ENCODE measurements around the gene RCOR1. TPM values are rescaled to one million over a fixed set of nuclear protein-coding genes. Genes with fewer than 3 reads are reported as not detected.

The RCOR1 gene
- polyA plus RNA-seq, 1 experiment = 16.7 TPM

DNA sequence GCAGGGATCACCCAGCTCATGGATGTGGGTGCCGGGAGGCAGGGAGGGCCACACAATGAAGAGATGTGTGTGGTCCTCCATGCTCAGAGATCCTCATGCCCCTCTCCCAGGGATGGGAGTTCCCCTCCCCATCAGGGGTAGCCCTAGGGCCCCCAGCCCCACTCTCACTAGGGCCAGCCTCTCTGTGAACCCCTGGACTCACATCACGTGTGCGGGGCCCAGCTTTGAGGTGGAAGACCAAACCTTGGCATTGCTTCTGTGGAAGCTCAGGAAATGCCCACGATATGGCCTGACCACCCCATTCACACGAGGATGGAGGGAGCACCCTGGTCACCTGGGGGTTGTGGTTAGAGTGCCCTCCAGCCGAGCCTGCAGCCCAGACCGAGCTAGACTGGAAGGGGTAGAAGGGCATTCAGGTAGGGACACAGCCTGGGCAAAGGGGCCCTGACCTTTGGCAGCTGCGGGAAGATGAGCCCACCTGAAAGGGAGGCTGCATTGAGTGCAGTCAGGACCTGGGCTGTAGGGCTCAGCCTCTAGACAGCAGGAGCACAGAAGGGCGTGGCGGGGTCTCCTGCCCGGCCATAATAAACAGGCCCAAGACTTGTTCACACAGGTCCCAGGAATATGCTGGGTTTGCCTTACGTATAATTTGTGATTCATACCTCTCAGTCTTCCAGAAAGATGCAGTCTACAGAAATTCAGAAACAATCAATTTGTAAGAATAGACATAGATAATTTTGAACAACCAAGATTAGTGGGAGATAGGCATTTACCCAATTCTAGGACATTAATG is 34.8 kb upstream of the RCOR1 start:
- ChIA-PET CTCF (no interaction called here), POLR2A (no interaction called here)
- H3K27me3 ChIP-seq (ENCODE audit: control insufficient read depth, insufficient read depth, low read length) = no peaks in the 10 kb centered on the region
- no peak overlapping the region for H3K27ac ChIP-seq (ENCODE audit: low read depth, low read length)
- no peaks in the 10 kb centered on the region for H3K9me3 ChIP-seq (ENCODE audit: control insufficient read depth, insufficient read depth, low read length)
- no peak overlapping the region for H3K4me3 ChIP-seq (ENCODE audit: low read depth, low read length)
- TF ChIP-seq, protein P1, sequence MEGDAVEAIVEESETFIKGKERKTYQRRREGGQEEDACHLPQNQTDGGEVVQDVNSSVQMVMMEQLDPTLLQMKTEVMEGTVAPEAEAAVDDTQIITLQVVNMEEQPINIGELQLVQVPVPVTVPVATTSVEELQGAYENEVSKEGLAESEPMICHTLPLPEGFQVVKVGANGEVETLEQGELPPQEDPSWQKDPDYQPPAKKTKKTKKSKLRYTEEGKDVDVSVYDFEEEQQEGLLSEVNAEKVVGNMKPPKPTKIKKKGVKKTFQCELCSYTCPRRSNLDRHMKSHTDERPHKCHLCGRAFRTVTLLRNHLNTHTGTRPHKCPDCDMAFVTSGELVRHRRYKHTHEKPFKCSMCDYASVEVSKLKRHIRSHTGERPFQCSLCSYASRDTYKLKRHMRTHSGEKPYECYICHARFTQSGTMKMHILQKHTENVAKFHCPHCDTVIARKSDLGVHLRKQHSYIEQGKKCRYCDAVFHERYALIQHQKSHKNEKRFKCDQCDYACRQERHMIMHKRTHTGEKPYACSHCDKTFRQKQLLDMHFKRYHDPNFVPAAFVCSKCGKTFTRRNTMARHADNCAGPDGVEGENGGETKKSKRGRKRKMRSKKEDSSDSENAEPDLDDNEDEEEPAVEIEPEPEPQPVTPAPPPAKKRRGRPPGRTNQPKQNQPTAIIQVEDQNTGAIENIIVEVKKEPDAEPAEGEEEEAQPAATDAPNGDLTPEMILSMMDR (IDR thresholded peaks at IDR 0.05; ENCODE audit: low read depth, low read length) = no peak
- no peak for DNase-seq (ENCODE audit: low read depth, low spot score)

DNA sequence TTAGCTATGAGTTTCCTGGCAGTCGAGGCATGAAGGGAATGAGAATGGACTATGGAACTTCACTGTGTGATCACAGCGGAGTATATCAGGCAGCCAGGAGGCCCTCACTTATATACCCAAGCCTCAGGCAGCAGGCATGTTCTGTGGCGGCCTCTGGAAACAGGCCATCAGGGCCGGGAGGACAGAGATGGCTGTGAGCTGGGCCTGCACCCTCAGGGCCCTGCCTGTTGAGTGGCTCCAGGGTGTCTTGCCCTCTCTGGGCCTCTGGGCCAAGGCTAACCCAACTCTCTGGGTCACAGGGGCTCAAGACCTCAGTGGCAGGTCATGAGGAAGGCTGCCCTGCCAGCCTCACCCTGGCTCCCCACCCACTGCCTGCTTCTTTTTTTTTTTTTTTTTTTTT is 33.9 kb upstream of the RCOR1 start:
- CTCF ChIA-PET = no interaction called here
- POLR2A ChIA-PET = no interaction called here
- DNase-seq (ENCODE audit: low read depth, low spot score) = no peak
- Histone ChIP-seq H3K27me3 (ENCODE audit: control insufficient read depth, insufficient read depth, low read length) (no peaks in the 10 kb centered on the region), H3K27ac (ENCODE audit: low read depth, low read length) (no peak overlapping the region), H3K4me3 (ENCODE audit: low read depth, low read length) (no peak overlapping the region), H3K9me3 (ENCODE audit: control insufficient read depth, insufficient read depth, low read length) (peaks cover 4% of the 10 kb centered on the region; the same call in 1 of the 2 replicates)
- TF ChIP-seq, protein P1 (IDR thresholded peaks at IDR 0.05; ENCODE audit: low read depth, low read length) = no peak

DNA sequence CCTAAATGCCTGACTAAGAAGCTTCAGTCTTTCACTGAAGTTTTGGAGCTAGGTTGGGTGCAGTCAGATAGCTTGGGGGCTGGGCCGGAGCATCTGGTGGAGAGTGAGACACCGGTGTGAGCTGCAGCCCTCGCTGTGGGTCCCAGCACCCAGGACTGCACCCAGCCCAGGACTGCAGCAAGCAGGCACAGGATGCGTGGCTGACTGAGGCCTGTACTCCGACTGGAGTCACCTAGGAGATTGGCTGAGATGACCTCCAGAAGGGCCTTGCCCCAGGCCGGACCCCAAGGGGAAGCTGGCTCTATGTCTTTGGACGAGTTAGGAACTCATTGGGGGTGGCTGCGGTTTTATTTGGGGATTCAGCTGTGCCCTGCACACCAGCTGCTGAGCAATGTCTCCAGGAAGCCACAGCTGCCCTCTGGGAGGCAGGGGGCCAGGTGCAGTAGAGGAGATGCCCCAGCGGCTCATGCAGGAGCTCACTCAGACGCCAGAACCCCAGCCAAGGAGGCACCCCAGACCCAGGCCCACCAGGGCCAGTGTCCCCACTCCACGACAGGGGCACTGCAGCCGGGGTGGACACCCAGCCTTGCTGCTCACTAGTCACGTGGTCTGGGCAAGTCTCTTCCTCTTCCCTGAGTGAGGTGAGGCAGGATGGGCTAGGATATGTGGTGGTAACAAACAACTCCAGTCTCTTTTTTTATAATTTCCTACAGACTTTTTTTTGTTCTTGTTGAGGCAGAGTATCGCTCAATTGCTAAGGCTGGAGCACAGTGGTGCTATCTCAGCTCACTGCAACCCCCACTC is 31.8 kb upstream of the RCOR1 start:
- Histone ChIP-seq H3K9me3 (ENCODE audit: control insufficient read depth, insufficient read depth, low read length) (peaks cover 6% of the 10 kb centered on the region; the same call in 1 of the 2 replicates), H3K4me3 (ENCODE audit: low read depth, low read length) (no peak overlapping the region), H3K27me3 (ENCODE audit: control insufficient read depth, insufficient read depth, low read length) (peaks cover 2% of the 10 kb centered on the region), H3K27ac (ENCODE audit: low read depth, low read length) (no peak overlapping the region)
- ChIA-PET POLR2A (interaction anchor here (0.9 kb wide), 1 partner anchor 31 kb away, joined by 3 read pairs; no protein-coding TSS in a partner anchor), CTCF (no interaction called here)
- no peak for DNase-seq (ENCODE audit: low read depth, low spot score)
- TF ChIP-seq, protein P1 (IDR thresholded peaks at IDR 0.05; ENCODE audit: low read depth, low read length) = no peak

DNA sequence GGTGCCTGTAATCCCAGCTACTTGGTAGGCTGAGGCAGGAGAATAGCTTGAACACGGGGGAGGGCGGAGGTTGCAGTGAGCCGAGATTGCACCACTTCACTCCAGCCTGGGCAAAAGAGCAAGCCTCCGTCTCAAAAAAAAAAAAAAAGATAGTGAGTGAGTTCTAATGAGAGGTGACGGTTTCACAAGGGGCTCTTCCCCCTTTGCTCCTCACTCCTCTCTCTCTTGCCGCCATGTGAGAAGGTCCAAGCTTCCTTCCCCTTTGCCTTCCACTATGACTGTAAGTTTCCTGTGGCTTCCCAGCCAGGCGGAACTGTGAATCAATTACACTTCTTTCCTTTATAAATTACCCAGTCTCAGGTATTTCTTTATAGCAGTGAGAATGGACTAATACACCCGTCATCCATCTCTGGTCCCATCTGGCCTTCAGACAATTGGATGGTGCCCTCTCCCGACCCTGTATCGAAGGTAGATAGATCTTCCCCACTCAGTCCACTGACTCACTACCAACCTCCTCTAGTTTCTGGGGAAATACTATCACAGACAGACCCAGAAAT is 27.0 kb upstream of the RCOR1 start:
- H3K27ac ChIP-seq (ENCODE audit: low read depth, low read length) = no peak overlapping the region
- no peak overlapping the region for H3K4me3 ChIP-seq (ENCODE audit: low read depth, low read length)
- H3K9me3 ChIP-seq (ENCODE audit: control insufficient read depth, insufficient read depth, low read length) = peaks cover 6% of the 10 kb centered on the region; the same call in 1 of the 2 replicates
- peaks cover 2% of the 10 kb centered on the region for H3K27me3 ChIP-seq (ENCODE audit: control insufficient read depth, insufficient read depth, low read length)
- ChIA-PET CTCF (no interaction called here), POLR2A (interaction anchor here (0.7 kb wide), 1 partner anchor 26 kb away, joined by 3 read pairs; no protein-coding TSS in a partner anchor)
- no peak for DNase-seq (ENCODE audit: low read depth, low spot score)
- TF ChIP-seq, protein P1 (IDR thresholded peaks at IDR 0.05; ENCODE audit: low read depth, low read length) = no peak
